Measurements from ENCODE around the gene LEMD3.

Gene LEMD3

GRCh38 chr12:65170209-65170881 lies 962 bp downstream of the LEMD3 start:
- DNase-seq (ENCODE audit: low spot score): peak; percentile 60

DNA sequence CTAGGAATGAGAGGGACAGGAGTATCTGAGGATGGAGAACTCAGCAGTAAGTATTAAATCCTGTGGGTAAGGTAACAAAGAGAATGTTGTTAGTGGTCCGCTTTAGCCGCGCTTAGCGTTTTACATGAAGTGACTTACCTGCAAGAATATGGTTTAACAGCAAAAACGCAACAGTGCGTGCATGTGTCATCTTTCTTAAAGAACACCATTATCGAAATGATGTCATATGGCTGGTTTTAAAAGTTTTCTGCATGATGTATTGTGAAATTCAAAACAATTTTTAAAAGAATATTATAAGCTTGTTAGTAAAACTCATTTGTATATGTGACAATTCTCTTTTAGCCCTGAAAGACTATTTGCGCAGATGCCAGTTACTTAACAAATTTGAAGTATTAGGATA lies 1.7 kb downstream of the LEMD3 start:
- no peak for DNase-seq (ENCODE audit: low spot score)

DNA sequence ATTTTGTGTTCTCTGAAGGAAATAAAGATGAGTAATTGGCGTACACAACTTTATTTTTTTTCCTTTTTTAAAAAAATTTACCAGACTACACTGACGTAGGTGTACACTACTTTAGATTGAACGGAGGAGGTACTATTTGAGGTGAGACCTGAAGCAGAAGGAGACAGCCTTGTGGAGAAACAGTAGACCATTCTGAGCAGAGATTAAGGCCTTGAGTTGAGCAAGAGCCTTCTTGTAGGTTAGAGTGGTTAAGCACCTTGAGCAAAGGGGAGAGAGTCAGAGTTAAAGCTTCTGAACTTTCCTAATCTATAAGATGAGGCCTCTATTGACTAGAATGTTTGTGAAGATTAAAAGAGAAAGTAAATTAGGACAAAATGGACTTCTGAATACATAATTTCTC lies 2.5 kb downstream of the LEMD3 start:
- no peak for DNase-seq (ENCODE audit: low spot score)

DNA sequence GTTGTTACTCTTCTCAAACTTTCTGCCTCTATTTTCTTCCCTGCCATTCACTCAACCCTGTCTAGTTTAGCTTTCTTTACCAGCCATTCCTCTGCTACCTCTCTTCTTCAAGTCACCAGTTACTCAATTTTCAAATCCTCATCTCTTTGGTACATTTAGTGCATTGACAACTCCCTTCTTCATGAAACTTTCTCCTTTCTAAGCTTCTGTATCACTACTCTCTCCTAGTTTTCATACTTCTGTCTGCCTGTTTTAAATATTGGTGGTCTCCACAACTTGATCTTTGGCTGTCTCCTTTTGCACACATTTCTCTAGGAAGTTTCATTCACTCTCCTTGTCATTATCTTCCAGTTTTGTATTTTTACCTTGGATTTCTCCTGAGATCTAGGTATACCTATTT lies 6.0 kb downstream of the LEMD3 start:
- DNase-seq (ENCODE audit: low spot score): no peak

DNA sequence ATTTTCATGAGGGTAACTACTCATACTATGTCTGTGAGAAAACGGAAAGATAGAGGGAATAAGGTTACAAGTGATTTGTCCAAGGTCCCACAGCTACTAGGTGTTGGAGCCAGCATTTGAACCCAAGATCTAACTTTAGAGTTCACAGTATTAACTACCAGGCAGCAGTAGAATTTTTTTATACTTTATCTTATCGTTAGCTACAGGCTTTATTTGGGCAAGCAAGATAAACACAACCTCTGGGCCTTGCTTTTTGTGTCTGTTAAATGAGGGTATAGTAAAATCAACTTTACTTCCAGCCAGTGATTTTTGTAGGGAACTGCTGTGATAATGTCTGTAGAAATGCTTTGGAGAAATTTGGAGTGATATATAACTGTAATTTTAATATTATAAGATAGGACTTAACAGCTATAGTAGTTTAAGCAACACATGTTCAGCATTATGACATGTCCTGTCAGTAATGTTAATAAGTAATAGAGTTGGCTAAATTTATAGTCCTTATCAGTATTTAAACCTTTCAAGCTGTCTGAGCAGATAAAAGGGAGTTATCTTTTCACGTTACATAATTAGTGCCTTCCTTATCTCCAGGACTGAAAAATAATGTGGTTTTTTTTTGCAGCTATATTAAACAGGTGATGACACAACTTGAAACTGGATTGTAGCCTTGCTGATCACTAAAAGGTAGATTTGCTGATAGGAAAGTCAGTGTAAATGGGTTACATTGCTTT lies 12.8 kb downstream of the LEMD3 start:
- DNase-seq (ENCODE audit: low spot score): no peak

DNA sequence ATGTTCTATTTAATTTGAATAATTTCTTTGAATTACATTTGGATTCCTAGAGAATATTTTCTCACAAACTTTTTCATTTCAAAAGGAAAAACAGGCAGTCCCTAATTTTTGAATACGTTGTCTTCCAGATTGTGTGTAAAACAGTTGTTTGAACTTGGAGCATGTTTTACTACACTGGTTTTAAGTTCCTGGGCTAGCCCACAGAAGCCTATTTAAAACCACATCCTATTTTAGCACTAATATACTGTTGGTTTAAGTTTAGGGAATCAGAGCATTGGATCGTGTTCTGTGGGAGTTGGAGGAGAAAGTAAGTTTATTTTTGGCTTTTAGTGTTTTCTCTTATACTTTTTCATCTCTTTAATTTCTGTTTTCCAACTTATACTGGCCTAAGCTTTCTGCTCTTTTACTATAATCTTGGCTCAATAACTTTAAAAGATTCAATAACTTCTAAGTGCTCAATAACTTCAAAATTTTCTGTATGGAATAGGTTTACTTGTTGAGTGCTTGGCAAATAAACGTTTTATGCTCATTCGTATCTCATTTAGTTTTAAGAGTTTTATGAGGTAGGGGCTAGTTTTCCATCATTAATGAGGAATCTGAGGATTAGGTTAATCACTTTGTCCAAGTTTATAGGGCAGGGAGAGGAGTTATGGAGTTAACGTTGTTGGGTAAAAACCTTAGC lies 14.9 kb downstream of the LEMD3 start:
- DNase-seq (ENCODE audit: low spot score): no peak

- no peak for DNase-seq (ENCODE audit: low spot score)
These were observed 15.5 kb downstream of the LEMD3 start for GRCh38 chr12:65184858-65185229.

GRCh38 chr12:65187665-65188064 lies 18.3 kb downstream of the LEMD3 start:
- no peak for DNase-seq (ENCODE audit: low spot score)

GRCh38 chr12:65188179-65188701 lies 18.9 kb downstream of the LEMD3 start:
- no peak for DNase-seq (ENCODE audit: low spot score)

DNA sequence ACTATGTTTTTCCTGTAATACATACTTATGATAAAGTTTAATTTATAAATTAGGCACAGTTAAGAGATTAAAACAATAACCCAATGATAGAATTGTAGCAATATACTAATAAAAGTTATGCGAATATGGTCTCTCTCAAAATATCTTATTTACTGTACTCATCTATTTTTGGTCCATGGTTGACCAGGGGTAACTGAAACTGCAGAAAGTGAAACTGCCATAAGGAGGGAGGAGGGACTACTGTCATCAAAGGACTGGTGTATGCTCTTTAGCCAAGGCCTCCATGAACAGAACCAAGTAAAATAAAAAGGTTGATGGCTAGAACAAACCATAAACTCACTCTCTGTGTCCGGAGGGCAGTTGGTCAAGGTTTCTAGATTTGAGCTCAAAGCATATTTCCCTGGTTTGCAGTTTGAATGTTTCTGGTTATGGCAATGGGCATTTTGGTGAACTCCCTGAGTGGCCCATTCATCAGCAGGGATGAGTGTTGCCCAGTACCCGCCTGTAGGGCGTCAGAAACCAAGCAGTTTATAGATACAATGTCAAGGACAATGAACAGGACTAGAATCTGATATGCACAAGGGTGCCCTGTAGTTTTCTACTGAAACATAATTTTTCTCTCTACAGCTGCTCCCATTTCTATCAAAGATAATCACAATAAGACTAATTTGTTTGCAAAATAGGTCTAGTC lies 19.8 kb downstream of the LEMD3 start:
- DNase-seq (ENCODE audit: low spot score): no peak

DNA sequence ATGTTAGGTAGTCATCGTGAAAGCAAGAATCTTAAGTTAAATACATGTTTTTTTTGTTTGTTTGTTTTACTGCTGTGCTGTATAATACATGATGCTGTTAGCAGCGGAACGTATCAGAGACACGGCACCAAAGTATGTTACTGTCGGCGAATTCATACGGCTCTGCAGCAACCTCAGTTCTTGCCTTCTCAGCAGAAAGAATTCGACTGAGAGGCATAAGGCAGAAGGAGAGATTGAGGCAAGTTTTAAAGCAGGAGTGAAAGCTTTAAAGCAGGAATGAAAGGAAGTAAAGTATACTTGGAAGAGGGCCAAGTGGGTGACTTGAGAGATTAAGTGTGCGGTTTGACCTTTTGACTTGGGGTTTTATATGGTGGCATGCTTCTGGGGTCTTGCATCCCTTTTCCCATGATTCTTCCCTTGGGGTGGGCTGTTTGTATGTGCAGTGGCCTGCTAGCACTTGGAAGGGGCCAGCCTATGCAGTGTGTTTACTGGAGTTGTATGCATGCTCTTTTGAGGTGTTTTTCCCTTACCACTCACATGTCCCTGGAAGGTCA lies 23.7 kb downstream of the LEMD3 start:
- DNase-seq (ENCODE audit: low spot score): no peak

GRCh38 chr12:65194949-65195348 lies 25.6 kb downstream of the LEMD3 start:
- DNase-seq (ENCODE audit: low spot score): no peak

- no peak for DNase-seq (ENCODE audit: low spot score)
These were observed 26.1 kb downstream of the LEMD3 start for GRCh38 chr12:65195387-65196055.

GRCh38 chr12:65196762-65197567 lies 27.6 kb downstream of the LEMD3 start:
- DNase-seq (ENCODE audit: low spot score): no peak

DNA sequence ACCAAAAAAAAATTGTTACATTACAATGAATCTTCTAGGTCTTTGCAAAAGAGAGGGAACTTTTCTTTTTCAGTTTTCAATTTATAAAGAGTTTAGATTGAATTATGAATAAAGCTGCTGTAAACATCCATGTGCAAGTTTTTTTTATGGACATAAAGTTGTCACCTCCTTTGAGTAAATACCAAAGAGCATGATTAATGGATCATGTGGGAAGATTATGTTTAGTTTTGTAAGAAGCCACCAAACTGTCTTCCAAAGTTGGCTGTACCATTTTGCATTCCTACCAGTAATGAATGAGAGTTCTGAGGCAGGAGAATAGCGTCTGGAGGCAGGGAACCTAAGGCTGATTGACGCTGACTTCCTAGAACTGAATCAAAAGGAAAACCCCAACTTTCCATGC lies 30.2 kb downstream of the LEMD3 start:
- no peak for DNase-seq (ENCODE audit: low spot score)

DNA sequence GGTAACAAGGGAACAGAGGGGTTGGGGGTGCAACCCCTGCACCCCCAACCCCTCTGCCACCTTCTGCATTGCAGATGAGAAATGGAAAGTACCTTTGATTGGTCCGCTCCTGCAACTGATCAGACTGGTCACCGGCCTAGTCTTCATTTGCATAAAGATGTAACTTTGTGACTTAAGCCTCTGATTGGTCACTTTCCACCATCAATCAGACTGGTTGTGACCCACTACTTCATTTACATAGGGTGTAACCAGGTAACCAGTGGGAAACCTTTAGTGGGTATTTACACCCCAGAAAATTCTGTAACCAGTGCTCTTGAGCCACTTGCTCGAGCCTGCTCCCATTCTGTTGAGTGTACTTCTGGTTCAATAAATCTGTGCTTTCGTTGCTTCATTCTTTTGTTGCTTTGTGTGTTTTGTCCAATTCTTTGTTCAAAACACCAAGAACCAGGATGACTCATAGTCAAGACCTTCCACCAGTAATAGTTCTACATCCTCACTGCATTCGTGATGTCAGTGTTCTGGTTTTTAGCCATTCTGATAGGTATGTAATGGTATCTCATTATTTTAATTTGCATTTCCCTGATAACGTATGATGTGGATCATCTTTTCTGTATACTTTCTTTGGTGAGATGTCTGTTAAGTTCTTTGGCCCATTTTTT lies 30.8 kb downstream of the LEMD3 start:
- DNase-seq (ENCODE audit: low spot score): no peak

GRCh38 chr12:65203376-65203775 lies 34.0 kb downstream of the LEMD3 start:
- DNase-seq (ENCODE audit: low spot score): no peak

GRCh38 chr12:65204886-65205525 lies 35.6 kb downstream of the LEMD3 start:
- DNase-seq (ENCODE audit: low spot score): no peak

- no peak for DNase-seq (ENCODE audit: low spot score)
These were observed 36.5 kb downstream of the LEMD3 start for GRCh38 chr12:65205886-65206285.

- DNase-seq (ENCODE audit: low spot score): no peak
These were observed 38.7 kb downstream of the LEMD3 start for GRCh38 chr12:65208125-65208524.
